DMS 273 (cell line): Measurements from ENCODE around the gene SZT2.
"Not testable (repeated sequence)": the region's sequence is repeated elsewhere in the genome, so short reads cannot be mapped to it uniquely, and the experiment has no call there.

Source experiments
- DNase-seq: peaks from one replicate; lab custom pipeline; 2025; ENCODE audit not compliant: unreplicated experiment; lab: John Stamatoyannopoulos, UW

SZT2 gene

GRCh38 chr1:43481491-43481890, 91.8 kb downstream of the SZT2 start:
- DNase-seq: peak; percentile 42

- no peak for DNase-seq
Observed at GRCh38 chr1:43482215-43482614, 92.5 kb downstream of the SZT2 start.

GRCh38 chr1:43484367-43484766, 94.7 kb downstream of the SZT2 start:
- DNase-seq: no peak

DNA sequence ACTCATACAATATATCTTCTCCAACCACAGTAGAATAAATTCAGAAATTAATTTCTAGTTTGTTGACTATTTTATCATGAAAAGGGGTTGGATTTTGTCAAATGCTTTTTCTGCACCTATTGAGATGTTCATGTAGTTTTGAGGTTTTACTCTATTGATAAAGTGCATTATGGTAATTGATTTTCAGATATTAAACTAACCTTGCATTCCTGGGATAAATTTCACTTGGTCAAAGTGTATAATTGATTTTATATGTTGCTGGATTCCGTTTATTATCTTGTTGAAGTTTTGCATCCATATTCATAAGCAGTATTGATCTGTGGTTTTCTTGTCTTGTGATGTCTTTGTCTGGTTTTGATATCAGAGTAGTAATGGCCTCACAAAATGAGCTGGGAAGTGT, 98.5 kb downstream of the SZT2 start:
- no peak for DNase-seq

- no peak for DNase-seq
Observed at GRCh38 chr1:43491061-43491460, 101.4 kb downstream of the SZT2 start.

DNA sequence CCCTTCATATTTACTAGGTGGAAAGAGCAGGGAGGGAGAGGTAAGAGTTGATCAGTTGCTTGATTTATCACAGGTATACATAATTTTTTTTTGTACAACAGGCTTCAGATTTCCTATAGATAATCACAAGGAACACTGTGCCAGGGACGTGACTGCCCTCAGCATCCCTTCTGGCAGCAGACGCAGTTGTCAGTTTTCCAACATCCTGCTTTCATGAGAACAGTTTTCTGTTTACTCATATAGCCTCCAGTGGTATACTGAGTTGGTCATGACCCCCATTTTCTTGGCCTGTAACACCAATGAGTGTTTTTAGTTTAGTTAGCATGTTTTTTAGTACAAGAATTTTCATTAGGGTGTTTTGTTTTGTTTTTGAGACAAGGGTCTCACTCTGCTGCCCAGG, 103.1 kb downstream of the SZT2 start:
- no peak for DNase-seq

- DNase-seq: peak; percentile 60
Observed at GRCh38 chr1:43493661-43494450, 104.2 kb downstream of the SZT2 start.

- peak; percentile 19 for DNase-seq
Observed at GRCh38 chr1:43495204-43495603, 105.5 kb downstream of the SZT2 start.

DNA sequence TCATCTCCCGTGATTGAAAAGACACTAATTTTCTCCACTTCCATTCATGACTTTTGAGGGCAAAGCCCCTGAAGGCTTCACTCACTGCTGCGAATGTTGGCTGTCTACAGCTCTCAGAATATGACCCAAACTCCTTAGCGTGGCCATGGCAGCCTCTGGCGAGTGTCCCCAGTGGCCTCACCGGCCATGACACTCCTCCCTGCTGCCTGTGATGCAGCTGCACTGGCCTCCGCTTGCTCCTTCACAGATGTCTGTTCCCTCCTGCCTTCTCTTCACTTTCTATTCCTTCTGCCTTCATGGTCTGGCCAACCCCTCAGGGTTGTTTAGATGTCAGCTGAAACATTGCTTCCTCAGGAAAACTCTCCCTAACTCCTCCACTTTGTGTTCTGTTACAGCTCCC, 110.2 kb downstream of the SZT2 start:
- DNase-seq: no peak

DNA sequence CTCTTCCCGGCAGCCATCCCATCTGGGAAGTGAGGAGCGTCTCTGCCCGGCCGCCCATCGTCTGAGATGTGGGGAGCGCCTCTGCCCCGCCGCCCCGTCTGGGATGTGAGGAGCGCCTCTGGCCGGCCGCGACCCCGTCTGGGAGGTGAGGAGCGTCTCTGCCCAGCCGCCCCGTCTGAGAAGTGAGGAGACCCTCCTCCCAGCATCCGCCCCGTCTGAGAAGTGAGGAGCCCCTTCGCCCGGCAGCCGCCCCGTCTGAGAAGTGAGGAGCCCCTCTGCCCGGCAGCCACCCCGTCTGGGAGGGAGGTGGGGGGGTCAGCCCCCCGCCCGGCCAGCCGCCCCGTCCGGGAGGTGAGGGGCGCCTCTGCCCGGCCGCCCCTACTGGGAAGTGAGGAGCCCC, 112.1 kb downstream of the SZT2 start:
- not testable (repeated sequence) for DNase-seq

GRCh38 chr1:43503534-43503933, 113.8 kb downstream of the SZT2 start:
- DNase-seq: no peak
